Upper lobe of left lung (tissue), 6 donors: ENCODE results near the gene PDCD2. TPM values are rescaled to one million over a fixed set of nuclear protein-coding genes. Genes with fewer than 3 reads are reported as not detected.

Source experiments
- total RNA-seq, 6 donors: library from RNA; depleted of rRNA in 4 of 6; stranded (reverse); fragments of >200 nt in 4 of 6; gene quantifications; one replicate each; pipeline versions ENCODE4 v1.1.0 to v1.2.1, GENCODE V29; 2016 to 2021
- donor health status: DM: no; HTN: no; CAD: no; lungs with moderate emphysema.
- donor health status: DM: no; HTN: yes; CAD: no; lungs with severe emphysema.

The PDCD2 gene
- total RNA-seq, 6 donors from 2014 or later = 24.9 to 54.9 (median 45.8) TPM

Other genes with a start within 250 kb of the PDCD2 start
- gene PSMB1, start 31.3 kb downstream of the PDCD2 start, total RNA-seq = 100 to 1,000 TPM in 4 of 6 donors, 10 to 100 TPM in 2; 63.9 to 203 (median 124) TPM
- gene TBP, start 30.3 kb downstream of the PDCD2 start, total RNA-seq = 10 to 100 TPM; 13.8 to 59.7 (median 16.9) TPM